PC-3 (cell line): ENCODE data around the gene PPIA.

Experiments used
- EZH2 ChIP-seq: fragments of 300-600 bp; sonication (generic); IDR thresholded peaks from one replicate; pipeline ENCODE4 v1.6.1; 2017; ENCODE audit warnings: antibody characterized with exemption, mild to moderate bottlenecking, low read length; ENCODE audit not compliant: unreplicated experiment
- TF ChIP-seq, protein P1 (sequence below): fragments of 300-600 bp; sonication (generic); conservative IDR thresholded peaks from 2 replicates; pipeline ENCODE4 v1.5.1; 2017; ENCODE audit warnings: antibody characterized with exemption, low read depth, mild to moderate bottlenecking, low read length

DNA sequence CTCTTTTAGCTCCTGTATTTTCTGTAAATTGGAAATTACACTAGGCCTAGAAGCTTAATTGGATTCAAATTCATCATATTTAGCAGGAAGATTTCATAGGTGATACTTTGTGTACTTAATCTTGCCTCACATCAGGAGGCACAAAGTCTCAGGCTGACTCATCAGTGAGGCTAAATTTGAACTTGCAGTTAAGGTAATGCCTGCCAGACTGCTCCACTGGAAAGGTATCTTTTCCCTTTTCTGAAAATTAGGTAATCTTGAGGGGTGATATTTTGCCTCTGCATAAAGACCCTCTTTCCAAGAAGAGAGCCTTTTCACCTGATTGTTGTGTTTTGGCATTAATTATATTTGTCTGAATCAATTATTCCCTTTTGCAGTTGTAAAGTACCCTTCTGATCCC is 14.6 kb downstream of the PPIA start:
- TF ChIP-seq, protein P1, sequence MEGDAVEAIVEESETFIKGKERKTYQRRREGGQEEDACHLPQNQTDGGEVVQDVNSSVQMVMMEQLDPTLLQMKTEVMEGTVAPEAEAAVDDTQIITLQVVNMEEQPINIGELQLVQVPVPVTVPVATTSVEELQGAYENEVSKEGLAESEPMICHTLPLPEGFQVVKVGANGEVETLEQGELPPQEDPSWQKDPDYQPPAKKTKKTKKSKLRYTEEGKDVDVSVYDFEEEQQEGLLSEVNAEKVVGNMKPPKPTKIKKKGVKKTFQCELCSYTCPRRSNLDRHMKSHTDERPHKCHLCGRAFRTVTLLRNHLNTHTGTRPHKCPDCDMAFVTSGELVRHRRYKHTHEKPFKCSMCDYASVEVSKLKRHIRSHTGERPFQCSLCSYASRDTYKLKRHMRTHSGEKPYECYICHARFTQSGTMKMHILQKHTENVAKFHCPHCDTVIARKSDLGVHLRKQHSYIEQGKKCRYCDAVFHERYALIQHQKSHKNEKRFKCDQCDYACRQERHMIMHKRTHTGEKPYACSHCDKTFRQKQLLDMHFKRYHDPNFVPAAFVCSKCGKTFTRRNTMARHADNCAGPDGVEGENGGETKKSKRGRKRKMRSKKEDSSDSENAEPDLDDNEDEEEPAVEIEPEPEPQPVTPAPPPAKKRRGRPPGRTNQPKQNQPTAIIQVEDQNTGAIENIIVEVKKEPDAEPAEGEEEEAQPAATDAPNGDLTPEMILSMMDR: no peak
- TF ChIP-seq EZH2: no peak
